TTC549 (cell line): ENCODE results near the gene GRHL3.

Experiments
- FAIRE-seq: peaks from 2 replicates; lab custom pipeline; 2012; peaks lifted over from hg19 to GRCh38; lab: Jason Lieb, UNC

Gene GRHL3

GRCh38 chr1:24318615-24319311, 394 bp upstream of the GRHL3 start:
- FAIRE-seq, result no peak

DNA sequence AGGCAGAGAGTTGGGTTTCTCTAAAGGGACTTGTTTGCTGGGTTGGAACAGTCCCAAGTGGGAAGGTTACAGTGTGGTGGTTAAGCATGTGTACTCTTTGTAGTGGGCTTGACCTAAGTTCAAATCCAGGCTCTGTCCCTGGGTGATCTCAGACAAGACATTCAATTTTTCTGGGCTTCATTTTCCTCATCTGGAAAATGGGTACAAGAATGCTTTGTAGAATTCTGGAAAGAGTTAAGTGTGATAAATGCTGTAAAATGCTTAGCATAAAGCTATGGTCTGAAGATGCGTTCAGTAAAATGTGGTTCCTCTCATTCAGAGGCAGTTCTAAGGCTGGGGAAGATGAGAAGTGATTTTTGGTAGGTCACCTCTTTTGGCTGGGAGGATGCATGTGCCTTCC, 805 bp downstream of the GRHL3 start:
- no peak for FAIRE-seq

DNA sequence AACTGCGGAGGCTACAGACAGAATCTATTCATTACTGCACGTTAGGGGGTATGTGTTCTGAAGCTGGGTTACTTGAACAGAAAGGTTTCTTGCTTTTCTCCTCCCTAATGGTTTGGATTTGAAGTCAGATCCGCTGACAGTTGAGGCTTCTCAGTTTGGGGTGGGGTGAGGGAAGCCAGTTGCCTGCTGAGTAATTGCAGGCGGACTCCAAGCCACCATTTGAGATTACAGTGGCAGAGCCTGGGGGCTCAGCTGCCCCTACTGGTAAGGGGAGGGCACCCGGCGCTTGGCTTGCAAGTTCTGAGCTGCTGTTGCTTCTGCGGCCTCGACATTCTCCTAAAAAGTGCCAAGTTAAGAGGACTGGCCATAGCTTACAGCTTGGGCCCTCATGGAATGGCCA, 2.0 kb downstream of the GRHL3 start:
- no peak for FAIRE-seq

DNA sequence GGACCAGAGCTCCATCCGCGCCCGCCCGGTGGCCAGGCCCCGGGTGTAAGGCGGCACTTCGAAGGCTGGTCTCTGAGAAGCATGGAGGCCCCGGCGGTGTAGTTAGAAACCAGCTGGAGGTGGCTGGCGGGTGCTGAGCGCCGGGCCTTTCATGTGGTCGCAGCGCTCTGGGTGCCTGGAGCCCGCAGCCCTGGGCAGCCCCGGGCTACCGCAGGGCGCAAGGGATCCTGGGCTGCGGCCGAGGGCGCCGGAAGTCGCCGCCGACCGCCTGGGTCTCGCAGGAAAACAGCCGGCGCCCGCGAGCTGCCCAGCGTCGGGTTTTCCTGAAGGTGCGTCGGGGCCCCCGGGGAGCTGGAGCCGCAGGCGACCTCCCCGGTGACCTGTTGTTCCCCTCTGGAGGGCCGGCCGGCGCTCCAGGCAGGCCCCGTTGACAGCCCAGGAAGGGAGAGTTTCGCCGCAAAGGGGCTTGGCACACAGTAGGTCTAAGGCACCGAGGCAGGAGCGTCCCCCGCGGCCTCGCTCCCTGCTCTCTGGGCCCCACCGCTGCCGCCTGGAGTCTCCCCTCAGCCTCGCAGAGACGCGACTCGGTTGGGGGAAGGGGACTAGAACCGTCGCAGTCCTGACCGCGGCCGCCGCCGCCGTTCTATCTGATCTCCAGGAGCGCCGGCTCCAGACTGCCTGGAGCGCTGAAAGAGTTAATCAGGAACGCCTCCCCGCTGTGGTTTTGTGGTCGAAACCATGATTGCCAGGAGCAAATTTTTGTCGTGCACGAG, 2.7 kb downstream of the GRHL3 start:
- no peak for FAIRE-seq

DNA sequence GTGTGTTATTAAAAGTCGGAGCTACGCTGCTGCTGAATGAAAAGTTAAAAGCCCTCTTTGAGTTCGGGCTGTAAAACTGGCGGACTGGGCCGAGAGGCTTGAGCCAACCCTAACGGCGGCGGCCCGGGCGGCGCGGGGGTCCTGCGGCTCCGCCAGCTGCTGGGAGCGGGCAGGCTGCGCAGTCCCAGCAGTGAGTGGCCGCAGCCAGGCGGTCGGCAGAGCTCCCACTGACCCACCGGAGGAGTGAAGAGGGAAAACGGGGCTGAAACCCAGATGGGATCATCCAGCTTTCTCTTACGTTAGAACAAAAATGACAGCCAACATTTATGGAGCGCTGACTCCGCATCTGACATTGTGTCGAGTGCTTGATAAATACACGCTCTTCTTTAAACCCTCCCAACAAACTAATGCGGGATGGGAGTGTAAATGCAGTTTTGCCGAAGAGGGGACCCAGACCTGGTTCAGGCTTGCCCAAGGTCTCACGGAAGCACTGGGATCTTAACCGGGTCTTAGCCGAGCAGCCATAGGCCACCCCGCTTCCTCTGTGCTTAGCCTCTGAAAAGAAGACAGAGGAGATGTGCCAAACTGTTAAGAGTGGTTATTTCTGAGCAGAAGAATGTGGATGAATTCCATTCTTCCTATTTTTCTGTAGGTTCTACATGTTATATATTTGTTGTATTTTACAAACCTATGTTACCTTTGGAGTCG, 3.5 kb downstream of the GRHL3 start:
- no peak for FAIRE-seq

- no peak for FAIRE-seq
Measured at GRCh38 chr1:24323281-24323680, 4.1 kb downstream of the GRHL3 start.

DNA sequence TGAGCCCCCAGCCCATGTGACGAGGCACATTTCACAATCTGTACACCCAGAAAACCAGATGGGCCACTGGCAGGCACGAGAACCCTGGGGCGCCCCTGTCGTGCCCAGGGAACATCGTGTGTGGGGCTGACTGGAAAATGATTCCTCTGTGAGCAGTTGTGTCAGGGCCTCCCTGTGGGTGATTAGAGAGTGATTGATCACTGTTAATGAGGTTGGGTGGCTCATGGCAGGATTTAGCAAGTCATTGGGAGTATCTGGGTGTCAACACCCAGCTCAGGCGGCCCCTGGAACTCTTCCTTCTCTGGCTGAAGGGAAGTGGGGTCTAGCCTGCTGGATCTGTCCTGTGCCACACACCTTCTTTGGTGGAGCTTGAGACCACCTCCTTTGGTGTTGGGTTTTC, 5.7 kb downstream of the GRHL3 start:
- no peak for FAIRE-seq

- FAIRE-seq, result no peak
Measured at GRCh38 chr1:24325587-24326449, 6.7 kb downstream of the GRHL3 start.

DNA sequence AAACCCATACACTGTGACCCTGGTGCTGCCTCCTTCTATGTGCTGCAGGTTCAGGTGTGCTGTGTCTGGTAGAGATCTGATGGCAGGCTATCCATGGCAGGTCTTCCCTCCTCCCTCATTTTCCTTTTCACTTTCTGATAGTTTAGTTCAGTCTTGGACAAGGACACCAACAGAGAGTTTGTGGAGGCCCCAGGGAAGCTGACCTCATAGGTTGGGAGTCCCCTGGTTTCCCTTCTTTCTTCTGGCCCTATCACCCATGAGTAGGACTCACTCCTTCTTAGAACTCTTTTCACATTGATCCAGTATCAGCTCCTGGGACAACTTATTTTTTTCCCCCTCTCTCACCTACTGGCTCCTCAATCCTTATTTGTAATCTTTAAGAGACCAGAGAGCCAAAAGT, 8.3 kb downstream of the GRHL3 start:
- no peak for FAIRE-seq

DNA sequence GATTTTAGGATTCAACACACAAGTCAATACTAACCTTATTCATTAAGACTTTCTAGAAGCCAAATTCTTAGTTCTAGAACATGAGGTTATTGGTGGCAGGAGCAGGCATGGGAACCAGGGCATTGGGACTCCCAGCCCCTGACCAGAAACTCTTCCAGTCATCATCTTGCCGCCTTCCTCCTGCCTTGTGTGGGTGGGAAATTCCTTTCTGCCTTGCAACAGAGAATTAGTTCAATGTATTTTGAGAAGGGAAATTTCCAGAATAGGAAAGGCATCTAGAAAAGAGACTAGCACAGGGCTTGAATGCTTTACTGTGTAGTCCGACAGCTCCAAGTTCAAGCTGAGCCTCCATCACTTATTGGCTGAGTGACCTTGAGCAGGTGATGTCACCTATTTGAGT, 8.7 kb downstream of the GRHL3 start:
- FAIRE-seq, result no peak

DNA sequence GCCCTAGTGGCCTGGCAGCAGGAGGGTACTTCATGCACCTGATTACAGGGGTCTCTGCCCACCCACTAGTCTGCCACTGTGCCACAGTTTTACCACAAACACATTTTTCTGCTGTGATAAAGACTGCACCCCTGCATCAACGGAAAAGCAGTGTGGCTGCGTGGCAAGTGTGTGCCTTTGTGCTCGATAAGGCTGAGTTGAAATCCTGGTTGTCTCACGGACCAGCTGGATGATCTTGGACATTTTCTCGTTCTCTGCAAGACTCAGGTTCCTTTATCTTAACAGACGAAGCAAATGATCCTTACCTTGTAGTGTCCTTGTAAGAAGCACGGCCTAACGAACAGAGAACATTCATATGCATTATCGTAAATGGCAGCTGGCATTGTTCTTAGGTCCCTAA, 10.2 kb downstream of the GRHL3 start:
- FAIRE-seq, result no peak

DNA sequence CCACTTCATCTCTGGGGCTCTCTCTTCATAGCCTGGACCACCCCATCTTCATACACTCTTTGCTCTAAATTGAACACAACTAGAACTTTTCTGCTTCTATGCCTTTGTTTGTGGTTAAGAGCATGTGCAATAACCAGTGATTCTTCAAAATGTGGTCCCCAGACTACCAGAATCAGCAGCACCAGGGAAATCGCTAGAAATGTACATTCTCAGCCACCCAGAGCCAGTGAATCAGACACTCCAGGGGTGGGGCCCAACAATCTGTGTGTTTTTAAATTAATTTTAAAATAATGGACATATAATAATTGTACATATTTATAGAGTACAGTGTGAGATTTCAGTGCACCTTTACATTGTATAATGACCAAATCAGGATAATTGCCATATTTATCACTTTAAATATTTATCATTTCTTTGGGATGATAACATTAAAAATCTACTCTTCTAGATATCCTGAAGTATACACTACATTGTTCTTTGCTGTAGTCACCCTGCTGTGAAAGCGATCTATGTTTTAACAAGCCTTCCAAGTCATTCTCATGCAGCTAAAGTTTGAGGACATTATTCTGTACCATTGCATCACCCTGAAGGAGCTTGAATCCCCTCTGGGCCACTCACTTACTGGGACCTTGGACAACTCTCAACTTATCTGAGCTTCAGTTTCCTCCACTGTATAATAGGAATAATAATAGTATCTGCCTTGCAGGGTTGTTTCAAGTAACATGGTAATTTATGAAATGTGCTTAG, 10.8 kb downstream of the GRHL3 start:
- FAIRE-seq, result no peak

GRCh38 chr1:24331961-24332673, 13.0 kb downstream of the GRHL3 start:
- no peak for FAIRE-seq

GRCh38 chr1:24336075-24336474, 16.9 kb downstream of the GRHL3 start:
- no peak for FAIRE-seq

DNA sequence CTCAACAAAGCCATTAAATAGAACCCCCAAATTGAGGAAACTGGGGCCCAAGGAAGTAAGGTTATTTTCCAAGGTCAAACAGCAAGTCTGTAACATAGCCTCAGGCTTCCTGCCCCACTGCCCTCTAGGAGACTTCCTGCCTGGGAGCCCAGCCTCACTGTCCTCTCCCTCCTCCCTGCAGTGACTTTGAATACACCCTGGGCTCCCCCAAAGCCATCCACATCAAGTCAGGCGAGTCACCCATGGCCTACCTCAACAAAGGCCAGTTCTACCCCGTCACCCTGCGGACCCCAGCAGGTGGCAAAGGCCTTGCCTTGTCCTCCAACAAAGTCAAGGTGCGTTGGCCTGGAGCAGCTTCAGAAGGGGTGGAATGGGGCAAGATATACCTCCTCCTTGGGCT, 18.3 kb downstream of the GRHL3 start:
- no peak for FAIRE-seq

DNA sequence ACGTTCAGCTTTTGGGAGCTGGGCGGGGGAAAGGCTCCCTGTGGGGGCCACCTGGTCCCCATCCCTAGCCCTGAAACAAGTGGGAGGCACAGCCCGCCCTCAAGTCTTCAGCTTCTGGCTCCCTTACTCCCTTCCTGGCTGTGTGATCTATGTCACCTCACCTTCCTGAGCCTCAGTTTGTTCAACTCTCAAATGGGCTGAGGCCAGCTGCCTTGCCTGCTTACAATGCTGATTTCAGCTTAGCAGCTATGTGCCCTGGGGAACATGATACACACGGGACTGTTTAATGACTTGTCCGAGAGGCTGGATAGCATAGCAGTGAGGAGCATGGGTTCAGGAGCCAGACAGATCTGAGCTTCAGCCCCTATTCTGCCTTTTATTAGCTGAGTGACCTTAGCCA, 19.3 kb downstream of the GRHL3 start:
- FAIRE-seq, result no peak

DNA sequence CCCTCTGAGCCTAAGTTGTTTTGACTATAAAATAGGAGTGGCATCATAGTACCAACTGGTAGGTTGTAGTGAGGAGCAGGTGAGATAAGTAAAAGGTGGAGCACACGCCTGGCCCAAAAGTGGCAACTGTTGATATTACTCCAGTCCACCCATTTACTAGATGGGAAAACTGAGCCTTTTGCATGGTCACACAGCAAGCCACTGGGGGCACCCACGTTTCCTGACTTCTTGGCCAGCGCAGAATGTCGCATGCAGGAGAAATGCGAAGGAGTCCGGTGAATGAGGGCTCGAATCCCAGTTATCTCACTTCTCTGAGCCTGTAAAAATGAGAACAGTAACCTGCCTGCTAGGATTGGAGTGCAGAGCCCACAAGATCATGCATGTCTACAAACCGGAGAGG, 20.8 kb downstream of the GRHL3 start:
- no peak for FAIRE-seq

DNA sequence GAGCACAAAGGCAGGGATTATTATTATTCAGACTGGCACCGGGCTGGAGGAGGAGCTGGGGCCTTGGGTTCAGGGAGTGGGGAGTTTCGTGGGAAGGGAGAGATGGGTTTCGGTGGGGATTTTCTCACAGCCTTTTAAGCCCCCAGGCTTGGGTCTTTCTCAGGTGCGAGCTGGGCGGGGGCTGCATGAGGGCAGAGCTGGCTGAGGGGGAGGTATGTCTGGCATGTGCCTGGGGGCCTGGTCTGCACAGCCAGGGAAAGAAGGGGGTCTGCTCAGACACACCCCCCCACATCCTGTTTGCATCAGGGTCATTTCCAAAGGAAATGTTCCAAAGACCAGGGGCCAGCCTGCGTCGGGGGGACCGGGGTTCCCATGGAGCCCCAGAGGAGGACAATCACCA, 21.6 kb downstream of the GRHL3 start:
- FAIRE-seq, result no peak

DNA sequence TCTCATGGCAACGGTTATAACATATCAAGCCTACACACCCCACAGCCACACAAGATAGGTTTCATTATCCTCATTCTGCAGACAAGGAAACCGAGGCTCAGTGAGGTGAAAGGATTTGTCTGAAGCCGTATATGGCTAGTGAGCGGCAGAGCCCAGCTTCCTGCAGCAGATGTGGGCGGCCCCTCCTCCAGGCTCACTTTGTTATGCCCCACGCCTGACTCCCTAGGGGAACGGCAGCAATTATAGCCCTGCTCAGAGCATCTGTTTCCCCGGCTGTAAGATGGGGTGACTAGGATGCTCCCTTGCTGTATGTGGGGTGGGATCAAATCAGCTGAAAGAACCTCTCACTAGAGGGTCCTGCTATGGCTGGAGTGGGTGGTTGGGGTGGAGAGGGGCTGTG, 22.1 kb downstream of the GRHL3 start:
- no peak for FAIRE-seq

DNA sequence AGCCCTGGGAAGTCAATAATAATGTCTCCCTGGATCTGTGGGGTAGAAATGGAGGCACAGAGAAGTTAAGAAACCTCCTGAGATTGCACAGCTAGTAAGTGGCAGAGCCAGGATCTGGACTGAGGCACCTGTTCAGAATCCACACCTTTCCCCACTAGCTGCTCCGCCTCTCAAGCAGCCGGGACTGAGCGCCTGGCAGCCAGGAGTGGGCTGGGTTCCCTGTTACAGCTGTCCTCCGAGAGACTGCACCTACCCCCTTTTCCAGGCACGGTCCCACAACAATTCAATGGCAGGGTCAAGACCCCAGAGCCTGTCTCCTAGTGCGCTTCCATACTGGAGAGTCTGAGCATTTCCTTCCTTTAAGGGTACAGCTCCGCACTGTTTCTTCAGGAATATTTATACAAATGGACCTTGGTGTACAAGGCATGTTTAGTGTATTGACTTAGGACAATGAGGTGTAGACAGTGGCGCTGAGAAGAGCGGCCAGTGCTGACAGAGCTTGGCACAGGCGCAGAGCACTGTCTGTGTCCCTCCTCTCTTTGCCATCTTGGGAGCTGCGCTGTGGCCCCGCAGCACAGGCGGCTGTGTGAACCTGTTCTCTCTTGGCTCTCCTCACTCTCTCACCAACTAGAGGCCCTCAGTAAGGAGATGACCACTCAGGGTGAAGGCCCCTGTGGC, 24.4 kb downstream of the GRHL3 start:
- FAIRE-seq, result no peak
